DND-41 (cell line): Measurements from ENCODE around the gene TBC1D4.

ENCODE experiments used
- EZH2 ChIP-seq: IDR thresholded peaks from 3 replicates; pipeline ENCODE4 v1.6.1; 2012; ENCODE audit warnings: borderline replicate concordance, low read depth, mild to moderate bottlenecking, moderate library complexity, low read length, inconsistent platforms; ENCODE audit not compliant: severe bottlenecking
- TF ChIP-seq, protein P1 (sequence below): IDR thresholded peaks from 2 replicates; pipeline ENCODE4 v1.5.1; 2012; ENCODE audit warnings: borderline replicate concordance, low read length, moderate library complexity, mild to moderate bottlenecking; ENCODE audit not compliant: poor library complexity, severe bottlenecking; ENCODE audit errors: extremely low read depth

DNA sequence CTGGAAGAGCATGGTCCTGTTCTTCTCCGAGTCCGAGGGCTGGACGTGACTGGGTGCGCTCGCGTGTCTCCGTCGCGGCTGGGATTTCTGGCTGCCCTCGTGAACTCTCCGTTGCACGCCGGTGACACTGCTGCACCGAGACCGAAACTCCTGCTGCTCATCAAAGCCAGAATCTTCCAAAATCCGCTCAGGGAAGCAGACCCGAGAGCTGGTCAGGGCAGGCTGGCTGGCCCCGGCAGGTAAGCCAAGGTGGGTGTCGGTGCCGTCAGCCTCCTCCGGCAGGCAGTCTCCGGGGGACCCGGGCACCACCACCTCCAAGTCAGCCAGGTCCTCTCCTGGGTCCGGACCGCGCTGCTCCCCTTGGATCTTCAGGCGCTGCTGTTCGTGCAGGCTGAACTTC lies 119.9 kb downstream of the TBC1D4 start:
- TF ChIP-seq, protein P1, sequence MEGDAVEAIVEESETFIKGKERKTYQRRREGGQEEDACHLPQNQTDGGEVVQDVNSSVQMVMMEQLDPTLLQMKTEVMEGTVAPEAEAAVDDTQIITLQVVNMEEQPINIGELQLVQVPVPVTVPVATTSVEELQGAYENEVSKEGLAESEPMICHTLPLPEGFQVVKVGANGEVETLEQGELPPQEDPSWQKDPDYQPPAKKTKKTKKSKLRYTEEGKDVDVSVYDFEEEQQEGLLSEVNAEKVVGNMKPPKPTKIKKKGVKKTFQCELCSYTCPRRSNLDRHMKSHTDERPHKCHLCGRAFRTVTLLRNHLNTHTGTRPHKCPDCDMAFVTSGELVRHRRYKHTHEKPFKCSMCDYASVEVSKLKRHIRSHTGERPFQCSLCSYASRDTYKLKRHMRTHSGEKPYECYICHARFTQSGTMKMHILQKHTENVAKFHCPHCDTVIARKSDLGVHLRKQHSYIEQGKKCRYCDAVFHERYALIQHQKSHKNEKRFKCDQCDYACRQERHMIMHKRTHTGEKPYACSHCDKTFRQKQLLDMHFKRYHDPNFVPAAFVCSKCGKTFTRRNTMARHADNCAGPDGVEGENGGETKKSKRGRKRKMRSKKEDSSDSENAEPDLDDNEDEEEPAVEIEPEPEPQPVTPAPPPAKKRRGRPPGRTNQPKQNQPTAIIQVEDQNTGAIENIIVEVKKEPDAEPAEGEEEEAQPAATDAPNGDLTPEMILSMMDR: no peak
- no peak for TF ChIP-seq EZH2
